GM12892 (cell line): Measurements from ENCODE around the gene USP4.

Source experiments
- DNase-seq: peaks from one replicate; pipeline ENCODE4 v3.0.0; 2011; ENCODE audit not compliant: insufficient read length
- FAIRE-seq: peaks from 2 replicates; lab custom pipeline; 2011; peaks lifted over from hg19 to GRCh38; lab: Jason Lieb, UNC
- POLR2A ChIP-seq: IDR thresholded peaks from 2 replicates; pipeline ENCODE4 v1.6.1; 2011; ENCODE audit warnings: low read depth, low read length, control low read depth
- POLR2AphosphoS5 ChIP-seq: IDR thresholded peaks from 2 replicates; pipeline ENCODE4 v1.6.1; 2011; ENCODE audit warnings: low read depth, low read length, control low read depth
- TAF1 ChIP-seq: IDR thresholded peaks from 2 replicates; pipeline ENCODE4 v1.6.1; 2011; ENCODE audit warnings: low read depth, mild to moderate bottlenecking, control low read depth, low read length, borderline replicate concordance

Gene USP4

DNA sequence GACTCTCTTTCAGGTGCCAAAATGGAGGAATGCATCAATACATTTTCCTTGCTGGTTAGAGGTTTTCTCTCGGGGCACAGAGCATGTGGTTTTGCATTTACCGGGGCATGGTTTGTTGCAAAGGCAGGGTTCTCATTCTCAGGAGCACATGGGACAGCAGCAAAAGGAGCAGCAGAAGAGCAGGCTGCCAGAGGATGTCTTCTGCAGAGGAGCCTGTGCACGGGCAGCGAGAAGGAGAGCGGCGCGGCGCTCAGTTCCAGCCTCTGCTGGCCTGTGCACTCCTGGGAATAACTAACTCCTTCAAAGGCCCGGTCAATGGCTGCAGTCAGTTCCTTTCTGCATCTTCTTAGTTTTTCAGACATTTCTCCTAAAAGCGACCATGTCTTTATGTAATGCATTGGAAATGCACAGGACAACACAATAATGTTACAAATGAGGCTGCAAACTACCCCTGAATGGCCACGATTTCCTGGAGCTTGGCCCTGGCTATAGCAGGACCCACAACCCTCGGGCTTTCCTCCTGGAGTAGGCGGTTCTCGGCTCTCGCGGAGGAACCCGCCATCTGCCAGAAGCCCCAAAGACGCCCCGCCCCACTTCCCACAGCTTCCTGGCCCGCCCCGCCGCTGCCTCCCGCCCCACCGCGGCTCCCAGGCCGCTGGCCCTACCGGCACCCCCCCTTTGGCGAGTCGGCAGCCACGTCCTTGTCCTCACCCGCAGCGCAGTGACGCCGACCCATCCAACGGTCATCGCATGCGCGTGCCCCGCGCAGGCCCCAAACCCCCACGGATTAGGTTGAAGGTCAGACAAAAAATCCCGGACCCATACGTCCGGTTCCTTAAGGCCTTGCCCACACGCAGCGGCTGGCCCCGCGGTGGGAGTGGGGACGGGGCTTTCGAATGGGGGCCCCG is 63.1 kb downstream of the USP4 start, which contains the start of gene C3orf62:
Gene C3orf62, minus strand, starts transcription at position 758 of the 908 bp plus-strand sequence. Its CDS starts 360 bp downstream, at position 398.
- FAIRE-seq (peak; percentile 91), DNase-seq (peak; percentile 73)
- TF ChIP-seq POLR2A (peak; percentile 78), TAF1 (no peak), POLR2AphosphoS5 (peak; percentile 78)

DNA sequence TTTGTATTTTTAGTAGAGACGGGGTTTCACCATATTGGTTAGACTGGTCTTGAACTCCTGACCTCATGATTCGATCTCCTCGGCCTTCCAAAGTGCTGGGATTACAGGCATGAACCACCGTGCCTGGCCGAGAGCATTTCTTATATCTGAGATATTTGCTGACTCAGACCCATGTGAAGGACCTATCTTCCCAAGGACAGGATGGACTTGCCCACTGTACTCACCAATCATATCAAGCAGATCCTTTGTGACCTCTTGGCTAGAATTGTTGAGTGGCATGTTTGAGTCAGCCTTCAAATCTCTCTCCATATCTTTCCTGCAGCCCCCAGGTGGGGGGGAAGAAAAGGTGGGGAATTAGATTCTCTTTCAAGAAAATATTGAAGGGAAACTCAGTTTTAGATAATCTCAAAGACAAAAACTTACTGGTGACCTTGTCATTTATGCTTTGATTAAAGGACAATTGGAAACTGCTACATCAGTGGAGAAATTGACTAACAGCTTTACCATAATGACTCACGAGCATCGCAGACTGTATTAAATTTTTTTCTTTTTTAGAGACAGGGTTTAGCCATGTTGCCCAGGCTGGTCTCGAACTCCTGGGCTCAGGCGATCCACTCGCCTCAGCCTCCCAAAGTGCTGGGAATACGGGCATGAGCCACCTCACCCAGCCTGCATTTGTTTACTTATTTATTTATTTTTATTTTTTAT is 65.9 kb downstream of the USP4 start:
- DNase-seq (no peak), FAIRE-seq (no peak)
- TF ChIP-seq POLR2AphosphoS5: no peak
- no peak for TF ChIP-seq TAF1
- no peak for TF ChIP-seq POLR2A

DNA sequence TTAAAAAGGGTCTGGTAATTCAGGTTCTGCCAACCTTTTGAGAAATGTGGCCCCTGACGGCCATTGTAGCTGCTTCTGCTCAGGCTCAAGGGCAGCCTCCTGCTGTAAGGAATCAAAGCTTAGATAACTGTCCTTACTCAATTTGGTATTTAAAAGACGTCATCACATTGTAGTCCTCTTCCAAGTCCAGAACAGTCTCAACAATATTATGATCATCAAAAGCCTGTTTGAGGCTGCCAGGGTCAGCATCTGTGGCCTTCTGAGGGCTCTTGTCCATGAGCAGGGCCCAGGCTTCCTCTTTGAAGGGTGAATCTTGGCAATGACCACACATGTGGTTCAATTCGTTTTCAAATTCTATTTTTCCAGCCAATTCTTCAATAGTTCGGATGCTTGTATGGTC is 68.8 kb downstream of the USP4 start:
- no peak for TF ChIP-seq POLR2AphosphoS5
- TF ChIP-seq POLR2A: no peak
- no peak for TF ChIP-seq TAF1
- FAIRE-seq (no peak), DNase-seq (no peak)

DNA sequence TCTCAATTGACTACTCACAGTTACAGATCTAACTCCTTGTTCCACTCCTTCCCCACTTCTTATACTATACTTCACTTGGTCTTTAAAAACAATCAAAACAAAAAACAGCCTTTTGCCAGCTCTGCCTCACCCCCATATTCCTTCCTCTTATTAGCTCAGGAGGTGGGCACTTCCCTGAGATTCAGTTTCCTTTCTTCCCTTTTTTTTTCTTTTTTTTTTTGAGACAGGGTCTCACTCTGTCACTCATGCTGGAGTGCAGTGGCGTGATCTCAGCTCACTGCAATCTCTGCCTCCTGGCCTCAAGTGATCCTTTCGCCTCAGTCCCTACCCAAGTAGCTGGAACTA is 69.7 kb downstream of the USP4 start:
- DNase-seq: no peak
- TF ChIP-seq TAF1 (no peak), POLR2AphosphoS5 (no peak), POLR2A (no peak)
- no peak for FAIRE-seq

DNA sequence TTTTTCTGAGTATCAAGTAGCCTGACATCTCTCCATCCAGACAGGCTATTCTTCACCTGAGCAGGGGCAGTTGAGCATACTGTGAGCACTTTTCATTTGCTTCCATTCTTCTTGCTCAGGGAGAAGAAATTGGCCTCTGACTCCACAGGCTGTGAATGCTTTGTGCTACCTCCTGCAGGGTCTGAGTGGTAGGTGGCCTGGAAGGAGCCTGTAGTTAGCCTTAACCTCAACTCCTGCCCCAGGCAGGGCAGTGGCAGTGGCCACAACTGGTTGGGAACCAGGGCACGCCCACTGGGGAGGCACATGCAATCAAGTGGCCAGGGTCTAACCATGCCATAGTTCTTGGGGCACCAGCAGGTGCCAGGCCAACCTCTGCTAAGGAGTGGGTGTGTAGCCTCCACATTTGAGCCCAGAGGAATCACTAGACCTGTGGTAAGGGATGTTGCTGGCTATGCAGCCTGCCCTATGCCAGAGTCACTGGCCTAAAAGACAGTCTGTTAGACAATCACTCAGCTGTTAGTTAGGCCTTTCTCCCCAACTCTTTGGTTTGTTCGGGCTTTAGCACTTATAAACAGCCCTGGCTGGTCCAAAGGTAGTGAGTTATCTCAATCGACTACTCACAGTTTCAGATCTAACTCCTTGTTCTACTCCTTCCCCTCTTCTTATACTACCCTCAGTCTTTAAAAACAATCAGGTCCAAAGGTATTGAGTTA is 70.3 kb downstream of the USP4 start:
- TF ChIP-seq POLR2AphosphoS5 (no peak), TAF1 (no peak), POLR2A (no peak)
- DNase-seq (no peak), FAIRE-seq (no peak)

DNA sequence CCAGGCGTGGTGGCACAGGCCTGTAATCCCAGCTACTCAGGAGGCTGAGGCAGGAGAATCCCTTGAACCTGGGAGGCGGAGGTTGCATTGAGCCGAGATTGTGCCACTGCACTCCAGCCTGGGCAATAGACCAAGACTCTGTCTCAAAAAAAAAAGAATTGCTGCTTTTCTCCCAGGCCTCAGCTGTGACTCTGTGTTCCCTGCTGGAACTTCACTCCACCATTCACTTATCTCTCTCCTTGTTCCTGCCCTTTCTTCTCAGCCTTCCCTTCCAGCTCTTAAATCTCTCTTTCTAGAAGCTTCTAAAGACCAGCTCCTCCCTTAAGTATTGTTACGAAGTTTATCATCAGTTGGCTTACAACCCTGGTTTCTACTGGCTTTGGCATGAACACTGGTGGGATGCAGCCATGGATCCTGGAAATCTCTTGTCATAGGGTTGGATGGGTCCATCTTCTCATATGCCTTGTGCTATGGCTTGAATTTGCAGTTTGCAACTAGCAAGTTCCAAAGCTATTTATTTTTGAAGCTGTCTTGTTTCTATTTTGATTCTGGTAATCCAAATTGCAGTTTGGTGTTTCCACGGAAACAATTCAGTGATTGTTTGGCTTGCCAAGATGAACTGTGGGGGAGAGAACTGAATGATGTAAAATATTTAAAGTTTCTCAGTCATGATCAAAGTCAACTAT is 73.3 kb downstream of the USP4 start:
- TF ChIP-seq POLR2A: no peak
- TF ChIP-seq POLR2AphosphoS5: no peak
- TF ChIP-seq TAF1: no peak
- DNase-seq: no peak
- no peak for FAIRE-seq

DNA sequence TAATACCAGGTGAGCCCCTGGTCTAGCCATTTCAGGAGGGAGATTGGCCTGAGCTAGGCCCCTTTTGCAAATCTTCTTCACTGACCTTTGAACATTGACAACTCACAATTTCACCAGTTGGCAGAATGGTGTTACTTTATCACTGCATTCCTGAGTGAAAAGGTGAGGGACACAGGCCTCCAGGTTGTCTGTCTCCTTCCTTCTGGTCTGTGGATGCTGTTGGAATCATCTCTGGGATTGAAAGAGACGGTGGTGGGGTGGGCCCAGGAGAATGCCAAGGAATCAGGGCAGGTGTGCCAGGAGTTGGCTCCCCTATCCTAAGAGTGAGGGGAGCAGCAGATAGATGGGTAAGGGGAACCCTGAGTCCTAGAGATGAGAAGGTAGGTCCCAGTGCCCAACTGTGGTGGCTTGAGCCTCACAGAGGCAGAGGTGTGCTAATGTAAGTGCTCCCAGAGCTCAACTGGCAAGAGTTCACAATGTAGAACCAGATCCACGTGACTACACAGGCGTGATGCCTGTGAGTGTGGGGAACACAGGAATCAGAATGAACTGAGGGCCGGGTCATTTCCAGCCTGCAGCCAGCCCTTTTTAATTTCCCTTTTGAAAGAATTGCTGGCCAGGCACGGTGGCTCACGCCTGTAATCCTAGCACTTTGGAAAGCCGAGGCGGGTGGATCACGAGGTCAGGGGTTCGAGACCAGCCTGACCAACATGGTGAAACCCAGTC is 74.0 kb downstream of the USP4 start:
- DNase-seq (no peak), FAIRE-seq (no peak)
- TF ChIP-seq TAF1 (no peak), POLR2AphosphoS5 (no peak), POLR2A (no peak)

DNA sequence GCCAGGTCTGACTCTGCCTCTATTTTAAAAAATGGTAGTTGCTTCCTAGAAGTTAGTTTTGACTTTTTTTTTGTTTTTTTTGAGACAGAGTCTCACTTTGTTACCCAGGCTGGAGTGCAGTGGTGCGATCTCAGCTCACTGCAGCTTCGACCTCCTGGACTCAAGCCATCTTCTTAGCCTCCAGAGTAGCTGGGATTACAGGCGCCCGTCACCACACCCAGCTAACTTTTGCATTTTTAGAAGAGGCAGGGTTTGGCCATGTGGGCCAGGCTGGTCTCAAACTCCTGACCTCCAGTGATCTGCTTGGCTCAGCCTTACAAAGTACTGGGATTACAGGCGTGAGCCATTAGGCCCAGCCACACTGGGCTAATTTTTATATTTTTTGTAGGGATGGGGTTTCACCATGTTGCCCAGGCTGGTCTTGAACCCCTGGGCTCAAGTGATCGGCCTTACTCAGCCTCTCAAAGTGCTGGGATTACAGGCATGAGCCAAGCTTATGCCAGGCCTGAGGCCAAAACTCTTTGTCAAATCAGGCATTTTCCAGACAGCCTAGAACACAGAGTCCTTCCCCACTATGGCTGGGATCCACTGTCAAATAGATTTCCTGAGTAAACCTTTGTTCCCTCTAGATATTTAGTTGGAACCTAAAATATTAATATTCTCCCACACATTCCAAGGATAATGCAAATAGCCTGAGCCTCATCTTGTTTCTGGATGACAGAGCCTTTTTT is 76.5 kb downstream of the USP4 start:
- FAIRE-seq (no peak), DNase-seq (no peak)

GRCh38 chr3:49260806-49261324 is 79.0 kb downstream of the USP4 start:
- TF ChIP-seq POLR2AphosphoS5 (no peak), POLR2A (no peak), TAF1 (no peak)
- FAIRE-seq (no peak), DNase-seq (no peak)

More for the DNA sequence above, 76.5 kb downstream of the USP4 start:
- TF ChIP-seq POLR2A (no peak), TAF1 (no peak), POLR2AphosphoS5 (no peak)
